ENCODE results near the gene MTUS2.

GRCh38 chr13:28958018-28958417, 137.9 kb downstream of the MTUS2 start:
- TF ChIP-seq ZNF707 (CRISPR knock-in tag; conservative IDR thresholded peaks at IDR 0.05) (no peak), REST (IDR thresholded peaks at IDR 0.05; ENCODE audit: borderline replicate concordance) (no peak), REST (CRISPR knock-in tag; IDR thresholded peaks at IDR 0.05; ENCODE audit: low read depth) (no peak), HNRNPUL1 (IDR thresholded peaks at IDR 0.05; ENCODE audit: low read length) (no peak), POLR2AphosphoS5 (IDR thresholded peaks at IDR 0.05; ENCODE audit: control insufficient read depth, insufficient read depth, low read depth, low read length) (no peak), MECOM (CRISPR knock-in tag; IDR thresholded peaks at IDR 0.05) (no peak), CTCF (IDR thresholded peaks at IDR 0.05 in 2 of 3, conservative IDR thresholded peaks at IDR 0.05 in 1 of 3; ENCODE audit: insufficient read depth in 2 of 3, low read depth in 1 of 3, low read length in 3 of 3) (no peak), KAT2B (IDR thresholded peaks at IDR 0.05; ENCODE audit: low read depth, low read length) (no peak), CHD1 (IDR thresholded peaks at IDR 0.05; ENCODE audit: low read length) (no peak), GABPA (tag; conservative IDR thresholded peaks at IDR 0.05; ENCODE audit: low read depth) (no peak), HEY1 (CRISPR knock-in tag; IDR thresholded peaks at IDR 0.05; ENCODE audit: borderline replicate concordance) (no peak), ZNF217 (CRISPR knock-in tag; IDR thresholded peaks at IDR 0.05) (no peak)

All from K562 (cell line).